Hematopoietic multipotent progenitor cell treated with erythropoietin and hydrocortisone succinate and interleukin-3 and kit ligand, for 17 days (in vitro differentiated cells): ENCODE results near the gene RACK1.

ENCODE experiments used
- DNase-seq: peaks from one replicate; pipeline ENCODE4 v3.0.0-alpha.2; 2015; ENCODE audit warnings: low spot score

The RACK1 gene

DNA sequence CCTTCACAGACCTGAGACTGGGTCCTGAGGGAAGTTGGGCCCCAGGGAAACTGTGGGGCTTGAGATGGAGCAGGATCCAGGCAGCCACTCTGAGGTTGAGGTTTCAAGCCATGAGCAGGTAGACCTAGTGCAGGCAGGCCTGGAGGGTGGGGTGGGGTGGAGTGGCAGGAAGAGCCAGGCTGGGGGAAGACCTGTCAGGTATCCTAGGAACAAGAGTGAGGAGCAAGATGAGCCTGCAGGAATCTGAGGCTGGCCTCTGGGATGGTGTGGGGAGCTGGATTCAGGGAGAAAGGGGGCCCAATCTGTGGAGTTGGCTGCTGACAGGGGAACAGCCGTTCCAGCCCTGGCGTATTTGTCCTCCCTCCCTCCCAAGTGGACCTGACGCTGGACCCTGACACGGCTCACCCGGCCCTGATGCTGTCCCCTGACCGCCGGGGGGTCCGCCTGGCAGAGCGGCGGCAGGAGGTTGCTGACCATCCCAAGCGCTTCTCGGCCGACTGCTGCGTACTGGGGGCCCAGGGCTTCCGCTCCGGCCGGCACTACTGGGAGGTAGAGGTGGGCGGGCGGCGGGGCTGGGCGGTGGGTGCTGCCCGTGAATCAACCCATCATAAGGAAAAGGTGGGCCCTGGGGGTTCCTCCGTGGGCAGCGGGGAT, 9.8 kb downstream of the RACK1 start:
- DNase-seq, result no peak

DNA sequence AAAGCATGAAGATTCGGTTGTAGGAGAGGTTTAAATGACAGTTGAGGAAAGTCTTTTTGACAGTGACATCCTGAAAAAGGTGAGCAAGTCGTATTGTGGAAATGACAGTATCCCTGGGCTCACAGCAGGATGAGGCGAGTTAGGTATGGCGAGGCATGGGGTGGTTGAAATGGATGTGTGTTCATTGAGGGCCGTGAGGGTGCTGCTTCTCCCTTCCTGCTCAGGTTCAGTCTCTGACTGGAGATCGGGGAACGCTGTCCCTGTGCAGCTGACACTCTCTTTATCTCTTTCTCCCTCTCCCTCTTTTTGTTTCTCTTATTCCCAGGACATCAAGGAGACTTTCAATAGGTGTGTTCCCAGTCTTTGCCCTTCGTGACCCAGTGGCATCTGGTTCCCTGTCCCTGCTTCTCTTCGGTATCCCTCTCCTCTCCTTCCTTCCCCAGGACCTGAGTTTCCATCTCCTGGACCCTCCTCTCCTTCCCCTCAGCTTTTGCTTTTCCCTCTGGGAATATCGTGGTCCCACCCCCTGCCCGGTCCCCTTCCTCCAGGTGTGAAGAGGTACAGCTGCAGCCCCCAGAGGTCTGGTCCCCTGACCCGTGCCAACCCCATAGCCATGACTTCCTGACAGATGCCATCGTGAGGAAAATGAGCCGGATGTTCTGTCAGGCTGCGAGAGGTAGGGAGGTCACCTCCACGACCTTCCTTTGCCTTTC, 10.5 kb downstream of the RACK1 start:
- no peak for DNase-seq

DNA sequence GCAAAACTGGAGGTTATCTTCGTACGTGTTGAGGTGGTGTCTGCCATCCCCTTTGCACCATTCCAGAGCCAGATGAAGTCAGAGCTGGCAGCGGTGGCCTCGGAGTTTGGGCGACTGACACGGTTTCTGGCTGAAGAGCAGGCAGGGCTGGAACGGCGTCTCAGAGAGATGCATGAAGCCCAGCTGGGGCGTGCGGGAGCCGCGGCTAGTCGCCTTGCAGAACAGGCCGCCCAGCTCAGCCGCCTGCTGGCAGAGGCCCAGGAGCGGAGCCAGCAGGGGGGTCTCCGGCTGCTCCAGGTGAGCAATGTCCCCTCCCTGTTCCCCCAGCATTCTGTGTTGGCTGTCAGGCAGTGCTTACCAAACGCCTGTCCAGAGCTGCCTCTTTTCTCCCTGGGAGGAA, 11.1 kb downstream of the RACK1 start:
- no peak for DNase-seq

DNA sequence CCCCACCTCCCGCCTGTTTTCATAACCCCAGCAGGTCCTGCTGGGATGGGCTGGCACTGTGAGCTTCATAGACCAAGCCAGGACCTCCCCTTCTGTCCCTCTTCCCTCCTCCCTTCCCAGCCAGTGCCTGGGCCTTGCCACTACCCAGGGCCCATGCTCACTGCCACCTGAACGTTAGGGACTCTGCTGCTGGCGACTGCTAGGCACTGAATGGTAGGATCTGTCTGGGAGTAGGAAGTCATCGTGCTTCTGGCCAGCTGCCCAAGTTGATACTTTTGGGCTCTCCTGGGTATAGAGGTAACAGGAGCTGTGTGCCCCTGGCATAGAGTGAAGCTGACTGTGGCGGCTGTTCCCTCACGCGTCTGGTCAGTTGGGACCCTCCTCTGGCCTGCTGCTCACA, 12.3 kb downstream of the RACK1 start:
- no peak for DNase-seq

DNA sequence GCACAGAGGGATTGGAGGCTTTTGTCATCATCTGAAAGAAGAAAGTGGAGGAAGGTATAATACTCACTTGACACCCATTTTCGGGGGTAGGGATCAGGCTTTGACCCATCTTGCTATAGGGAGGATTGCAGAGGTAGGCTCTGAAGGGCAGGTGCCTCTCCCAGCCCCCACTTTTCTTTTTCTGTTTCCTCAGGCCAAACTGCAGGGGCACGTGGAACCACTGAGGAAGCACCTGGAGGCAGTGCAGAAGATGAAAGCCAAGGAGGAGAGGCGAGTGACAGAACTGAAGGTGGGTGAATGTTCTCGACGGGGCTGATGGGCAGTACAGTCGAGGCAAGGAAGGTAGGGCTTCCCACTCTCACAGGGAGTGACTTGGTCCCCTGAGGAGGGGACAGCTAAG, 13.2 kb downstream of the RACK1 start:
- DNase-seq, result no peak

DNA sequence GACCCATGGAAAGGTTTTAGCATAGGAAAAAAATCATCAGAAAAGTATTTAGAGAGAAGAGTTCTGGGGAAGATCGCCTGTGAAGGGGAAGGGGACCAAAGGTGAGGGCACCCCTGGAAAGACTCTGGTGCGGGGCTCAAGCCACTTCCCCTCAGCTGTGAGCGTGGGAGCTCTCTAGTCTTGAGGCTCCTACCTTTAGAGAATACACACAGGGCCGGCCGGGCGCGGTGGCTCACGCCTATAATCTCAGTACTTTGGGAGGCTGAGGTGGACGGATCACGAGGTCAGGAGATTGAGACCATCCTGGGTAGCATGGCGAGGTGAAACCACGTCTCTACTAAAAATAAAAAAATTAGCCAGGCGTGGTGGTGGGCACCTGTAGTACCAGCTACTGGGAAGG, 13.7 kb downstream of the RACK1 start:
- DNase-seq, result no peak

DNA sequence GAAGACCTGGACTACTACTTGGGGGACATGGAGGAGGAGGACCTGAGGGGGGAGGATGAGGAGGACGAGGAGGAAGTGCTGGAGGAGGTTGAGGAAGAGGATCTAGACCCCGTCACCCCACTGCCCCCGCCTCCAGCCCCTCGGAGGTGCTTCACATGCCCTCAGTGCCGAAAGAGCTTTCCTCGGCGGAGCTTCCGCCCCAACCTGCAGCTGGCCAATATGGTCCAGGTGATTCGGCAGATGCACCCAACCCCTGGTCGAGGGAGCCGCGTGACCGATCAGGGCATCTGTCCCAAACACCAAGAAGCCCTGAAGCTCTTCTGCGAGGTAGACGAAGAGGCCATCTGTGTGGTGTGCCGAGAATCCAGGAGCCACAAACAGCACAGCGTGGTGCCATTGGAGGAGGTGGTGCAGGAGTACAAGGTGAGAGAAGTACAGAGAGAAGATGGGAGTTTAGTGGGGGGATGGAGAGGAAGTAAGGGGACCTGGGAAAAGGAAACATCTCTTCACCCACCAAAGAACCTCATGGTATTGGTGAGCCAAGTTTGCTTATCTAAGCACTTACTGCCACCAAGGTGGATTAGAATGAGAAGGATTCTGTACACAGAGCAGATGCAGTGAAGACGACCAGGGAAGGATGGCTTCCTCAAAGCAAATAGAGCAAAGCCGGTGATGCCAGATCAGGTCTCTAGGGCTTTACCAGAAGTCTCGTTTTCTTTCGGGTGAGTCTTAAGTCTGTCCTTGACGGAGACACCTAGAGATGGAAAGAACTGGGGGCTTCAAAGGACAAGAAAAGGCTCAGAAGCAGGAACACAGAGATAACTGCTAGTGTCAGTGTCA, 19.1 kb downstream of the RACK1 start:
- DNase-seq, result no peak

DNA sequence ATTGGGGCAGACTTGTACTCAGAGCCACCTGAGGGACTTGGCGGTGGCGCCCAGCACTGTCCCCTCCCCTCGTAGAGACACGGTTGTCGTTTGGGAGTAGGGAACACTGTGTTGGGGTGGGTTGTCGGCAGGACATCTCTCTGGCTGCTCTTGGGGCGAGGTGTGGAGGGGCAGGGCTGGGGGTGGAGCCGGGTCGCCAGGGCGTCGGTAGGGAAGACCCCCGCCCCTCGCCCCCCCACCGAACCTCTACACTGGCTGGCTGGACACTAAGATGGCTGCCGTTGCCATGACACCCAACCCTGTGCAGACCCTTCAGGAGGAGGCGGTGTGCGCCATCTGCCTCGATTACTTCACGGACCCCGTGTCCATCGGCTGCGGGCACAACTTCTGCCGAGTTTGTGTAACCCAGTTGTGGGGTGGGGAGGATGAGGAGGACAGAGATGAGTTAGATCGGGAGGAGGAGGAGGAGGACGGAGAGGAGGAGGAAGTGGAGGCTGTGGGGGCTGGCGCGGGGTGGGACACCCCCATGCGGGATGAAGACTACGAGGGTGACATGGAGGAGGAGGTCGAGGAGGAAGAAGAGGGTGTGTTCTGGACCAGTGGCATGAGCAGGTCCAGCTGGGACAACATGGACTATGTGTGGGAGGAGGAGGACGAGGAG, 19.8 kb downstream of the RACK1 start:
- no peak for DNase-seq

DNA sequence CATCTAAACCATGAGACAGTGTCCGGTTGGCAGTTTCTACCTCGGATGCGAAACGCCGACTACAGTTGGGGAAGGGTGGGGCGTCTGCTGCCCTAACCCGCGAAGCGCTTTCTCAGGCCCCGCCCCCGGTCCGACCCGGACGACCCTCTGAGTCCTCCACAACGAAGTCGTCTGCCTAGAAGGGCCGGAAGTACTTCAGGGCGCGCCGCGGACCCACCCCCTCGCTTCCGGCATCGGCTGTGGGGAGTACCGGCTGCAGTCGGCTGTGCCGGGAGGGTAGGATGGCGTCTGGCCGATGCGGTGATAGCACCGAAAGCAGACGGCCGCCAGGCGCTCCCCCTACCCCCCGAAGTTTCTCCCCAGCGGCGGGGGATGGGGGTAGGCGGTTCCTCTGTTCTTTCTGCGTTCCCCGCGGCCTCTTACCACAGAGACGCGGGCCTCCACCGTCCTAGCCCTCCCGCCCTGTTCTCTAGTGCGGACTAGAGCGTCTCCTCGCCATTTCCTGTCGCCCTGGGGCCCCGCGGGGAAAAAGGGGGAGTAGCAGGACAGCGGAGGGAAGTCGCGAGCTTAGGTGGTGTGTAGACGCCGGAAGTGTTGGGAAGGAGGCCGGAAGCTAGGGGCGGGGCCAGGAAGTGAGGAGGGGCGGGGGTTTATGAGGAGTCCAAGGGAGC, 20.5 kb downstream of the RACK1 start, which contains the start of gene TRIM41:
TRIM41 (plus strand) TSS at position 224 of the 671 bp plus-strand sequence. CDS start 719 bp downstream, outside the sequence.
- peak; percentile 94 for DNase-seq

DNA sequence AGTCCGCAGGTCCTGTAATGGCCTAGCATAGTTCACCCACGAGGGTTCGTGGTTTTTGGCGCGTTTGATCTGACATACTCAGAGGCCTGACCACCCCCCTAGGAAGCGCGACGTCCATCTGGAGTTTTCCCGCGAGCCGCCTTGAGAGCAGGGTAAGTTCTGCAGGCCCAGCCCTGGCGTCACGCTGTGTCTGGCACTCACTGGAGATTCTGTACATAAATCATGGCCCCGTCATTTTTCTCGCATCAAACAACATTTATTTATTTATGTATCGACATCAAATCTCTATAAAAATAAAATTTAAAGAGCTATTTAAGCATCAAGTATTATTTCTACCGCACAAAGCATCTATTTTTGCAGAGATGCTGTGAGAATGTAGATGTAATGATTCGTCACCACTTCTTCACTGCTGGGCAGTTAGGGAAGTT, 21.1 kb downstream of the RACK1 start:
- no peak for DNase-seq

DNA sequence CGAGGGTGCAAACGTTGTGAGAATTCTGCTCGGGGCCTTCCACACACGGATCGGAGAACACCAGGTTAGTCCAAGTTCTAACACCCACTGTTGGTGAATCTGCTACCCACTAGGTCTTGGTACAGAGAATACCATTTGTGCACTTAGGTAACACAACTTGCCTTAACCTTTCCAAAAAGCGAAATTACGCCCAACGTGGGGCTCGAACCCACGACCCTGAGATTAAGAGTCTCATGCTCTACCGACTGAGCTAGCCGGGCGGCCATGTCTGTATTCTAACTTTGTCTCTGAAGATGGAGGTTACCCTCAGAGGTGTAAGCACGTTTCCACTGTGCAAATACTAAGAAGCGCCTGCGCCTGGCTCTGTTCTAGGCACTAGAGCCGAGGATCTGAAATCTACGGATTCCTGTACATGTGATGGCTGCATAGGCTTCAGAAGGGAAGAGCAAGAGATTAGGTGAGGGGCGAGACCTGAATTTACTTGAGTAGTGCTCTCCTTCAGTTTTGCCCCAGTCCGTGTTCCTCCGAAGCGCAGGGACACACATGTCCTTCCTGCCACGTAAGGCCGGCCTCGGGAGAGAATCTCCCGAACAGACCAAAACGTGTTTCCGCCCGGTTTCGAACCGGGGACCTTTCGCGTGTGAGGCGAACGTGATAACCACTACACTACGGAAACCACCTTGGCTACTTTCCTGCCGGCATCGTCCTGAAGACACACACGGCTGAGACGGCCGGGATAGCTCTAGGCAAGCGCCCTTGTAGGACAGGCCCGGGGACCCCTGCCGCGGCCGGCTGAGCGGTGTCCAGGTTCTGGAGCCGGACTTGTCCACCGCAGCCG, 21.7 kb downstream of the RACK1 start:
- peak; percentile 95 for DNase-seq

DNA sequence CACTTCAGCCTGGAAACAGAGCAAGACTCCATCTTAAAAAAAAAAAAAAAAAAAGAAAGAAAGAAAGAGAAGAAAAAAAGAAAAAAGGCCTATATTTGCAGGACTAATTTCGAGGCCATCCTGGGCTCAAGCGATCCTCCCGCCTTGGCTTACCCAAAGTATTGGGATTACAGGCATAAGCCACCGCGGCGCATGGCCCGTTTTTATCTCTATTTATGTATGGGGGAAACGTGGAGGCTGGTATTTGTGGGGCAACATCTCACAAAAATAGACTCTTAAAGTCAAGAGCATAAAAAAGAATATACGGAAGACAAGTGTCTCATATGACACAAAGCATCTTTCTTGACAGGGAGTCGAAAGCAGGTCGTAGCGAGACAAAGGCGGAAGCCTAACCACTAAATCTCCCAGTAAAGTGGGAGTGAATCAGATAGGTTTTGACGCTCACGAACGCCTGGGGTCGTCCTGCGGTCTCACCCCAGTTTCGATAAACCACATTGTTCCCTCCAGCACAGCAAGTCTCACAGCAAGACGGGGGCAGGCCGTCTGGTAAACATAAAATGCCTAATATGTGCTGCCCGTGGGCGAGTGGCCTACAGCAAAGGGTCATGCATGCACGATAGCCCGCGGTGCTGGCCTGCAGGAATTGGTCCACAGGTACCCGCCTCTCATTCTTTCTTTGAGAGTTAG, 22.5 kb downstream of the RACK1 start:
- no peak for DNase-seq

DNA sequence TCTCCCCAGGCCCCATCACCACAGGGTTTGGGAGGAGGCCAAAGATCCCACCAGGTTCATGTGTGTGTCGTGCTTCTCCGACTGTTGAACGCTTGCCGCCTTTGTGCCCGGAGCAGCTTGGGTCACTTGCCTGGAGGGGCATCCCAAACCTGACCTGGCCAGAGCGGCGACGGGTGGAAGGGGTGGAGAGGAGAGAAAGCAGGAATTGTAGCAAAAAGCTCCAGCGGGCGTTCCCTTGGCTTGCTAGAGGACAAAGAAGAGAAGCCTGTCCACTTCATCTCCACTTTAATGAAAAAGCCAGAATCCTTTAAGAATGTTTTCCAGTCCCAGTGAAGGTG, 23.6 kb downstream of the RACK1 start:
- no peak for DNase-seq

DNA sequence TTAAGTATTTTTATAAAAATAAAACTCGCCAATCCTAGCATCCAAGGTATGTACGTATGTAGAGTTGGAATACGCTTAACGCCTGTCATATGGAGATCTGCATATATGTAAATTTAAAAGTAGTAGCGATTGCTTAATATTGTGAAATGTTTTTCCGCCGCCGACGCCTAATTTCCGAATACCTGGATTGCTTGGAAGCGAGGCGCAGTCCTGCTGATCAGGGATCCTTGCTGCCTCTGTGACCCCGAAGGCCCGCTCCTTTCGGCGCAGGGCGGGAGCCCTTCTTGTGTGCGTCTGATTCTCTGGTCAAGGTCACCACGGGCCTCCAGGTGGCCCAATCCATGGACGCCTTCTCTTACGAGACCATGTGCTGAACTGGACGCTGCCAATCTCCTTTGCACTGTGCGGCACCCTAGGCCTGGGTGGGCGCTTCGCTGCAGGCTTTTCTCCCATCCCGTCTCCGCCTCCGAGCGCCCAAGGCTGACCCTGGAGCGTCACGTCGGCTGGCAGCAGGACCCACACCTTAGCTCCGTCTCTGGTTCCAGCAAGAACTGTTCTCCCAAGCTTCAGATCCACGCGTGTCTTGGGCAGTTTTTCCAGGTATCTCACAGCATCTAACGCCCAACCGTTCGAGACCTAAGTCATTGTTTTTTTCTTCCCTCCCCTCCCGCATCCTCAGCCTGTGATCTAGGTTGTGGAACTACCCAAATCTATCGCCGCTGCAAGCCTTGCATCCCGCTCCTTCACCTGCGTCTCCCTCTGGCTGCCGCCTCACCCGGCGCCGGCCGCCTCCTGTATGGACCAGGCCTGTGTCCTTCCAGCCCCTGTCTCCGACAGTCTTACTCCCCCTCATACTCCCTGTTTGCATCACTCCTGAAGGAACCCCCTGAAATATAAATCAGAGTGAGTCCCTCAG, 24.2 kb downstream of the RACK1 start:
- no peak for DNase-seq

DNA sequence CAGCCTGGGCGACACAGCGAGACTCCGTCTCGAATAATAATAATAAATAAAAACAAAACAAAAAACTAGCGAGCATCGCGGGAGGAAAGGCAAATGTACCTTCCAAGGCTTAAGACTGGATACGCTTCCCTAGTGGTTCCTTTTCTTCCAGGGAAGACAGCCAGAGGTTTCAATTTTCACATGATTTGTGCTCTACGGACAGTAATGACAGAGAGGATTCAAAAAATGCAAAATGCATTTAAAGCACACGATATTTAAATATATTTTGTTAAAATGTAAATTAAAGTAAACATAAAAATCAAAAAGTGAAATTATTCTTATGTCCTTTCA, 24.9 kb downstream of the RACK1 start:
- no peak for DNase-seq

DNA sequence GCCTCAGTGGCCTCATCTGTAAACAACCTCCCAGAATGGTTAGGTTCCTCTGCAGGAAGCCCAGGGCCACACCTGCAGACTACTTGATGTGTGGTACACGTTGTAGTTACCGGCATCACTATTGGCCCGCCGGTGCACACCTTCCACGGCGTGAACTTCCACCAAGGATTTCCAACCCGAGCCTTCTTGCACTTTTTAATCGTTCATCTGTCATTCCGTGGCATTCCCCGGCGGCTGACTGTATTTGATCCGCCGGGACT, 26.0 kb downstream of the RACK1 start:
- DNase-seq, result no peak

DNA sequence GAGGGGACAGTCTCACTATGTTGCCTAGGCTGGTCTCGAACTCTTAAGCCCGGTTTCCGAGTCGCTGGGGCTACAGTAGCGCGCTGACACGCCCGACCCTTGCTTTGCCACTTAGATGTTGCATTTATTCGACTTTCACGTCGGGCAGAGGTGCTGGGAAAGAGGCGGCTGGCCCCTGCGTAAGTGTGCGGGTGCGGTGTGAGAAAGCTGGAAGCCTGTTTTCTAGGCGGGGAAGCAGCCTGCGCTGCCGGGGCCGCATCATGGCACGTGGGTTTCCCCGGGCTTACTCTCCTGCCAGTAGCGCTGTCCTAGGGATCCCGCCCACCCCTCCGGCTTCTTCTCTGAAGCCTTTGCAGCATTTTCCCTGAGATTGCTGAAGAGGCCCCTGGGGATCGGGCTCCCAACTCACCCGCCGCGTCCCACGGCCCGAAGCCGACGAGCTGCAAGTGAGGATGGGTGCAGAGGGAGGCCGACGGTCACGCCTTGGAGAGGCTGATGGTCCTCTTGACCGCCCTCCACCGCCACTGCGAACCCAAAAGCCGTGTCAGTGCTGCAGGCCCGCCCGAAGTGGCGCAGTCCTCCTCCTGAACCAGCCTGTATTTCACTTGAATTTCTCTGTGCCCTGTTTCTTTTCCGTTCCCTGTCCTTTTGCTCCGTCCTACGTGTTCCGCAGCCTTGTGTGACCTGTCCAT, 26.4 kb downstream of the RACK1 start:
- no peak for DNase-seq

DNA sequence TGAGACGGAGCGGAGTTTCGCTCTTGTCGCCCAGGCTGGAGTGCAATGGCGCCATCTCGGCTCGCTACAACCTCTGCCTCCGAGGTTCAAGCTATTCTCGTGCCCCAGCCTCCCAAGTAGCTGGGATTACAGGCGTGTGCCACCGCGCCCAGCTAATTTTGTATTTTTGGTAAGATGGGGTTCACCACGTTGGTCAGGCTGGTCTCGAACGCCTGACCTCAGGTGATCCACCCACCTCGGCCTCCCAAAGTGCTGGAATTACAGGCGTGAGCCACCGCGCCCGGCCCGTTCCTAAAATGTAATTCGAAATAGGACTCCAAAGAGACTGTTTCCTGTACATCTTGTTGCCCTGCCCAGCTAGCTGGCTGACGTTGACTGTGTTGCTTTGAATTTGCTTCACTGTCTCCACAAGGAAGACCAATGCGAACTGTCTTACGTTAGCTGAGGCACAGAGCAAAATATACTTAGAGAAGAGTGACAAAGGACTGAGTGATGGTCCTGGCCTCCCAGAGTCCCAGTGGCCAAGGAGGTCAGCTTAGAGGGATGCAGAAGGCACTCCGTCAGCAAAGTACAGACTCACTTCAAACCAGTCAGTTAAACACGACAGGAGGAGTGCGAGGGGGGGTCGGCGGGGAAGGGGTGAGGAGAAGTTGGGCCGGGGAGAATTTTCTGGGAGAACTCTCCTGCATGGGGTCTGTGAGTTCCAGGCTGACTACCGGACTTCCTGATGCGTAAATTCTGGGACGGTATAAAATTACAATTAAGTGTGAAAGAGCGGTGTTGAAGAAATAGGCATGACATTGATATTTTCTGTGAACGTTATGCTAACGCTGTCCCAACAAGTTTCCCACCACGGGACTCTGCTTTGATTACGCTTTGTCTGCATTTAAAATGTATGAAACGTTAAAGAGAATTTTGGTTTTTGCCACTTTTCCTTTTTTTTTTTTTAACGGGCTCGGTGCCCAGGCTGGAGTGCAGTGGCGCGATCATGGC, 27.4 kb downstream of the RACK1 start:
- DNase-seq, result peak; percentile 23
